SK-N-SH treated with all-trans-retinoic acid at 6 μM for 48 hours (cell line): ENCODE measurements around the gene ZFAND3.

Source experiments
- ATAC-seq: fragments of 200-7000 bp; cut with Tn5 transposase; 3 replicates; pipeline ENCODE4 v1.9.1; 2020; ENCODE audit warnings: mild to moderate bottlenecking, moderate library complexity
- ARNTL ChIP-seq: fragments of 450-650 bp; formaldehyde crosslinking; IDR thresholded peaks from 2 replicates; pipeline ENCODE4 v1.5.0; 2020; ENCODE audit warnings: low read depth, mild to moderate bottlenecking, moderate library complexity, borderline replicate concordance
- BACH2 ChIP-seq: fragments of 250-450 bp; sonication (Bioruptor Pico); IDR thresholded peaks from 2 replicates; pipeline ENCODE4 v1.9.0; 2021; ENCODE audit warnings: mild to moderate bottlenecking, borderline replicate concordance
- CREB5 ChIP-seq: fragments of 250-450 bp; sonication (Bioruptor Pico); IDR thresholded peaks from 2 replicates; pipeline ENCODE4 v1.5.1; 2020; ENCODE audit warnings: low read depth, mild to moderate bottlenecking, moderate library complexity
- CSRNP3 ChIP-seq: fragments of 250-450 bp; sonication (Bioruptor Pico); IDR thresholded peaks from 2 replicates; pipeline ENCODE4 v1.5.1; 2021; ENCODE audit warnings: mild to moderate bottlenecking, moderate library complexity
- ESRRG ChIP-seq: fragments of 250-450 bp; sonication (Bioruptor Pico); IDR thresholded peaks from 2 replicates; pipeline ENCODE4 v1.6.1; 2021; ENCODE audit warnings: mild to moderate bottlenecking
- OSR1 ChIP-seq: fragments of 250-450 bp; sonication (Bioruptor Pico); IDR thresholded peaks from 2 replicates; pipeline ENCODE4 v1.8.0; 2022; ENCODE audit warnings: moderate library complexity, mild to moderate bottlenecking, inconsistent platforms
- POU6F1 ChIP-seq: fragments of 250-450 bp; sonication (Bioruptor Pico); IDR thresholded peaks from 2 replicates; pipeline ENCODE4 v1.8.0; 2021; ENCODE audit warnings: low read depth, mild to moderate bottlenecking, moderate library complexity, borderline replicate concordance
- PPARA ChIP-seq: fragments of 250-450 bp; sonication (Bioruptor Pico); IDR thresholded peaks from 2 replicates; pipeline ENCODE4 v1.5.0; 2020; ENCODE audit warnings: mild to moderate bottlenecking, borderline replicate concordance
- RARB ChIP-seq: fragments of 250-450 bp; sonication (Bioruptor Pico); IDR thresholded peaks from 2 replicates; pipeline ENCODE4 v1.8.0; 2021; ENCODE audit warnings: mild to moderate bottlenecking, moderate library complexity
- SNAI2 ChIP-seq: fragments of 250-450 bp; sonication (Bioruptor Pico); IDR thresholded peaks from 2 replicates; pipeline ENCODE4 v1.5.0; 2020; ENCODE audit warnings: mild to moderate bottlenecking, moderate library complexity
- TCF4 ChIP-seq: fragments of 250-450 bp; sonication (Bioruptor Pico); IDR thresholded peaks from 2 replicates; pipeline ENCODE4 v1.8.0; 2021; ENCODE audit warnings: mild to moderate bottlenecking, moderate library complexity, borderline replicate concordance
- TOX ChIP-seq: fragments of 250-450 bp; sonication (Bioruptor Pico); IDR thresholded peaks from 2 replicates; pipeline ENCODE4 v1.8.0; 2021; ENCODE audit warnings: mild to moderate bottlenecking, moderate library complexity, borderline replicate concordance
- TSHZ2 ChIP-seq: fragments of 250-450 bp; sonication (Bioruptor Pico); IDR thresholded peaks from 2 replicates; pipeline ENCODE4 v1.5.0; 2020; ENCODE audit warnings: mild to moderate bottlenecking, moderate library complexity
- ZC3H10 ChIP-seq: fragments of 250-450 bp; sonication (Bioruptor Pico); IDR thresholded peaks from 2 replicates; pipeline ENCODE4 v1.5.1; 2021; ENCODE audit warnings: mild to moderate bottlenecking, moderate library complexity
- ZFP3 ChIP-seq: fragments of 250-450 bp; sonication (Bioruptor Pico); IDR thresholded peaks from 2 replicates; pipeline ENCODE4 v1.5.0; 2020; ENCODE audit warnings: mild to moderate bottlenecking, moderate library complexity
- ZFP30 ChIP-seq: fragments of 450-650 bp; formaldehyde crosslinking; IDR thresholded peaks from 2 replicates; pipeline ENCODE4 v1.5.0; 2022; ENCODE audit warnings: mild to moderate bottlenecking, moderate library complexity
- ZNF565 ChIP-seq: fragments of 450-650 bp; formaldehyde crosslinking; conservative IDR thresholded peaks from 2 replicates; pipeline ENCODE4 v1.5.0; 2020; ENCODE audit warnings: low read depth, mild to moderate bottlenecking, moderate library complexity
- ZNF70 ChIP-seq: fragments of 450-650 bp; formaldehyde crosslinking; IDR thresholded peaks from 2 replicates; pipeline ENCODE4 v1.5.0; 2020; ENCODE audit warnings: mild to moderate bottlenecking, moderate library complexity
- ZNF8 ChIP-seq: fragments of 450-650 bp; formaldehyde crosslinking; IDR thresholded peaks from 2 replicates; pipeline ENCODE4 v1.5.0; 2020; ENCODE audit warnings: mild to moderate bottlenecking, moderate library complexity

The ZFAND3 gene

GRCh38 chr6:38065734-38066305, 246.3 kb downstream of the ZFAND3 start:
- no peak for TF ChIP-seq CSRNP3 (CRISPR knock-in tag)
- TF ChIP-seq POU6F1 (CRISPR knock-in tag), result no peak
- TF ChIP-seq OSR1, result no peak
- no peak for TF ChIP-seq ARNTL
- TF ChIP-seq ESRRG (CRISPR knock-in tag), result no peak
- no peak for TF ChIP-seq ZNF70 (CRISPR knock-in tag)
- no peak for TF ChIP-seq ZNF8 (CRISPR knock-in tag)
- TF ChIP-seq ZC3H10, result no peak
- no peak for TF ChIP-seq BACH2
- no peak for TF ChIP-seq RARB
- ATAC-seq, result no peak

- no peak for TF ChIP-seq RARB
- TF ChIP-seq PPARA (CRISPR knock-in tag), result no peak
- no peak for TF ChIP-seq TOX (CRISPR knock-in tag)
- no peak for TF ChIP-seq CSRNP3 (CRISPR knock-in tag)
- no peak for TF ChIP-seq ZNF565
- no peak for TF ChIP-seq ARNTL
- TF ChIP-seq TSHZ2 (CRISPR knock-in tag), result no peak
- TF ChIP-seq ZNF8 (CRISPR knock-in tag), result no peak
- no peak for TF ChIP-seq ZFP3 (CRISPR knock-in tag)
- no peak for TF ChIP-seq BACH2
- TF ChIP-seq OSR1, result no peak
- TF ChIP-seq POU6F1 (CRISPR knock-in tag), result no peak
- TF ChIP-seq CREB5, result no peak
- no peak for TF ChIP-seq ZC3H10
- no peak for TF ChIP-seq ESRRG (CRISPR knock-in tag)
- TF ChIP-seq ZFP30, result no peak
- no peak for ATAC-seq
Measured at GRCh38 chr6:38067263-38067980, 247.9 kb downstream of the ZFAND3 start.

GRCh38 chr6:38068854-38069590, 249.5 kb downstream of the ZFAND3 start:
- TF ChIP-seq RARB, result no peak
- TF ChIP-seq SNAI2 (CRISPR knock-in tag), result no peak
- TF ChIP-seq TCF4 (CRISPR knock-in tag), result peak; percentile 34; the same call in 1 of the 2 replicates
- TF ChIP-seq ZNF8 (CRISPR knock-in tag), result no peak
- peak; percentile 65; the same call in 2 of the 3 replicates for ATAC-seq
